Measurements from ENCODE around the gene APRT. TPM values are rescaled to one million over a fixed set of nuclear protein-coding genes. Genes with fewer than 3 reads are reported as not detected.

APRT gene
- total and polyA plus RNA-seq, 2 of the 4 experiments (the other 2 are of a cell fraction), result 40.5 to 157 TPM

DNA sequence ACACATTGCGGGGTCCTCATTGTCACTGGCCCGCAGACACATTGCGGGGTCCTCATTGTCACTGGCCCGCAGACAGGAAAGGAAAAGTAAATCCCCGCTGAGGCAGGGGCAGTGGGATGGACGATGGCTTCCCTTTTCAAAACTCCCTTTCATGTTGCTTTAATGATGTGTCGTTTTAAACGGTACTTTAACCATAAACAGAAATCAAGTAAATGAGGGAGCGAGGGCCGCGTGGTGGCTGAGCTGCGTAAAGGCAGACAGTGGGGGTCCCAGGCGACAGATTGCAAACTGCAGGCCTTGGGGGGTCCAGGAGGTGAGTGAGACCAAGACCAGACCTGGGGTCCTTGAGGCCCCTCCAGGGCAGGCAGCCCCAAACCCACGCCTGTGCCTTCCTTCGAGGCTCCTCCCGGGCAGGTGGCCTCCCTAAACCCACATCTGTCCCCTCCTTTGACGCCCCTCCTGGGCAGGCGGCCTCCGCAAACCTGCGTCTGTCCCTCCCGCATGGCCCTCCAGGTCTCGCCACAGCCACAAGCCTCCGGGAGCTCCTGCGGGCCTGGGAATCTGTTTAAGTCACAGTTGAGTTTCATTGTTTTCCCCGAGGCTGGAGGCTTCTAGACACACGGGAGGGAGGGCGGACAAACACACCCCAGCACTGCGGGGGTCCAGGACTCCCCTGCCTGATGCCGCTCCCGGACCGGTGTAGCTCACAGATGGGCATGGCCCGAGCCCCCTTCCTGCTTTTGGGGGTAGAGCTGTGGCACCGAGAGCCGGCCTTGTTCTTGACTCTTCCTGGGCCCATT is 34.1 kb downstream of the APRT start:
- H4K91ac ChIP-seq (ENCODE audit: insufficient read depth, low read depth, low read length), result no peak overlapping the region
- ChIA-PET CTCF (no interaction called here), POLR2A (ENCODE audit: unreplicated experiment) (no interaction called here)
- no peak overlapping the region for H2AK5ac ChIP-seq (ENCODE audit: low read depth, low read length)
- no peak overlapping the region for H2BK15ac ChIP-seq (ENCODE audit: low read depth, low read length)
- in situ Hi-C loops (cut with MboI; ENCODE audit: low sequenced_read_pairs), result no loop called here
- H2BK5ac ChIP-seq (ENCODE audit: low read depth, low read length, poor library complexity, severe bottlenecking), result no peak overlapping the region
- peaks cover 3% of the 10 kb centered on the region; the same call in 1 of the 2 replicates for H3K36me3 ChIP-seq (ENCODE audit: control insufficient read depth, insufficient read depth, low read length)
- peaks cover 96% of the 10 kb centered on the region for H4K20me1 ChIP-seq (ENCODE audit: insufficient read depth, low read length)
- no peak for DNase-seq
- no TSS peak for BruUV-seq (replicated peaks)
- no peak for ATAC-seq (ENCODE audit: low read depth)
- no peak overlapping the region for H3K9ac ChIP-seq (ENCODE audit: low read depth, low read length)
- no peak overlapping the region for H2BK20ac ChIP-seq (ENCODE audit: low read depth, low read length)
- no peak overlapping the region for H3K23ac ChIP-seq (ENCODE audit: low read depth, low read length)
- dilution Hi-C loops (cut with HindIII; ENCODE audit: low sequenced_read_pairs, unreplicated experiment), result no loop called here
- H3K56ac ChIP-seq (ENCODE audit: extremely low read depth, insufficient read depth, low read length), result no peak overlapping the region
- H4K8ac ChIP-seq (ENCODE audit: low read depth in 2 of 2, low read length in 2 of 2), result no peak overlapping the region
- no peak overlapping the region for H3K27ac ChIP-seq (ENCODE audit: insufficient read depth, low read length)
- H2AFZ ChIP-seq (replicated peaks; ENCODE audit: low read length, poor library complexity), result no peak overlapping the region
- H2BK120ac ChIP-seq (ENCODE audit: low read depth, low read length), result no peak overlapping the region
- TF ChIP-seq RCOR1 (IDR thresholded peaks at IDR 0.05; ENCODE audit: insufficient replicate concordance, low read length), result no peak
- TF ChIP-seq RFX5 (IDR thresholded peaks at IDR 0.05; ENCODE audit: low read depth, low read length), result no peak
- TF ChIP-seq POLR2A (IDR thresholded peaks at IDR 0.05; ENCODE audit: low read depth, low read length), result no peak
- TF ChIP-seq, protein P1, sequence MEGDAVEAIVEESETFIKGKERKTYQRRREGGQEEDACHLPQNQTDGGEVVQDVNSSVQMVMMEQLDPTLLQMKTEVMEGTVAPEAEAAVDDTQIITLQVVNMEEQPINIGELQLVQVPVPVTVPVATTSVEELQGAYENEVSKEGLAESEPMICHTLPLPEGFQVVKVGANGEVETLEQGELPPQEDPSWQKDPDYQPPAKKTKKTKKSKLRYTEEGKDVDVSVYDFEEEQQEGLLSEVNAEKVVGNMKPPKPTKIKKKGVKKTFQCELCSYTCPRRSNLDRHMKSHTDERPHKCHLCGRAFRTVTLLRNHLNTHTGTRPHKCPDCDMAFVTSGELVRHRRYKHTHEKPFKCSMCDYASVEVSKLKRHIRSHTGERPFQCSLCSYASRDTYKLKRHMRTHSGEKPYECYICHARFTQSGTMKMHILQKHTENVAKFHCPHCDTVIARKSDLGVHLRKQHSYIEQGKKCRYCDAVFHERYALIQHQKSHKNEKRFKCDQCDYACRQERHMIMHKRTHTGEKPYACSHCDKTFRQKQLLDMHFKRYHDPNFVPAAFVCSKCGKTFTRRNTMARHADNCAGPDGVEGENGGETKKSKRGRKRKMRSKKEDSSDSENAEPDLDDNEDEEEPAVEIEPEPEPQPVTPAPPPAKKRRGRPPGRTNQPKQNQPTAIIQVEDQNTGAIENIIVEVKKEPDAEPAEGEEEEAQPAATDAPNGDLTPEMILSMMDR (conservative IDR thresholded peaks at IDR 0.05; ENCODE audit: low read depth, low read length), result no peak
- no peak for TF ChIP-seq BHLHE40 (IDR thresholded peaks at IDR 0.05; ENCODE audit: low read depth, low read length)
- TF ChIP-seq NFE2L2 (IDR thresholded peaks at IDR 0.05; ENCODE audit: low read depth, low read length), result no peak
- TF ChIP-seq, protein P2, sequence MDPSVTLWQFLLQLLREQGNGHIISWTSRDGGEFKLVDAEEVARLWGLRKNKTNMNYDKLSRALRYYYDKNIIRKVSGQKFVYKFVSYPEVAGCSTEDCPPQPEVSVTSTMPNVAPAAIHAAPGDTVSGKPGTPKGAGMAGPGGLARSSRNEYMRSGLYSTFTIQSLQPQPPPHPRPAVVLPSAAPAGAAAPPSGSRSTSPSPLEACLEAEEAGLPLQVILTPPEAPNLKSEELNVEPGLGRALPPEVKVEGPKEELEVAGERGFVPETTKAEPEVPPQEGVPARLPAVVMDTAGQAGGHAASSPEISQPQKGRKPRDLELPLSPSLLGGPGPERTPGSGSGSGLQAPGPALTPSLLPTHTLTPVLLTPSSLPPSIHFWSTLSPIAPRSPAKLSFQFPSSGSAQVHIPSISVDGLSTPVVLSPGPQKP (IDR thresholded peaks at IDR 0.05; ENCODE audit: borderline replicate concordance, low read depth, low read length), result no peak
- TF ChIP-seq MAFK (IDR thresholded peaks at IDR 0.05; ENCODE audit: low read depth, low read length), result no peak
- TF ChIP-seq CHD1 (IDR thresholded peaks at IDR 0.05; ENCODE audit: low read depth, low read length), result no peak
- TF ChIP-seq, protein P3, sequence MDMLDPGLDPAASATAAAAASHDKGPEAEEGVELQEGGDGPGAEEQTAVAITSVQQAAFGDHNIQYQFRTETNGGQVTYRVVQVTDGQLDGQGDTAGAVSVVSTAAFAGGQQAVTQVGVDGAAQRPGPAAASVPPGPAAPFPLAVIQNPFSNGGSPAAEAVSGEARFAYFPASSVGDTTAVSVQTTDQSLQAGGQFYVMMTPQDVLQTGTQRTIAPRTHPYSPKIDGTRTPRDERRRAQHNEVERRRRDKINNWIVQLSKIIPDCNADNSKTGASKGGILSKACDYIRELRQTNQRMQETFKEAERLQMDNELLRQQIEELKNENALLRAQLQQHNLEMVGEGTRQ (IDR thresholded peaks at IDR 0.05; ENCODE audit: low read depth, low read length), result no peak
- no peak for TF ChIP-seq MAZ (IDR thresholded peaks at IDR 0.05; ENCODE audit: borderline replicate concordance, low read depth, low read length)
- TF ChIP-seq FOS (IDR thresholded peaks at IDR 0.05; ENCODE audit: low read depth, low read length), result no peak
- TF ChIP-seq RAD21 (IDR thresholded peaks at IDR 0.05; ENCODE audit: low read length), result no peak
- no peak for TF ChIP-seq MXI1 (IDR thresholded peaks at IDR 0.05; ENCODE audit: borderline replicate concordance, low read depth, low read length)
- TF ChIP-seq SMC3 (IDR thresholded peaks at IDR 0.05; ENCODE audit: low read depth, low read length), result no peak
- no peak overlapping the region for H3K4me3 ChIP-seq (ENCODE audit: insufficient read depth, low read depth, low read length)
- H2AK9ac ChIP-seq (replicated peaks; ENCODE audit: low read depth, low read length, poor library complexity), result peak overlapping the region; percentile 71
- H3K4ac ChIP-seq (ENCODE audit: low read depth, low read length), result no peak overlapping the region
- intact Hi-C loops (cut with micrococcal nuclease), result no loop called here
- no peak overlapping the region for H3K4me2 ChIP-seq (ENCODE audit: low read depth, low read length)
- no peak overlapping the region for H3K18ac ChIP-seq (ENCODE audit: low read depth, low read length)
- H3K9me3 ChIP-seq (ENCODE audit: control insufficient read depth, insufficient read depth, low read length), result no peaks in the 10 kb centered on the region
- no peaks in the 10 kb centered on the region for H3K27me3 ChIP-seq (ENCODE audit: control insufficient read depth, insufficient read depth, low read length)
- H3K9me1 ChIP-seq (ENCODE audit: insufficient read depth, low read length), result peaks cover 15% of the 10 kb centered on the region
- peaks cover 5 to 65% of the 10 kb centered on the region in 2 experiments; a peak in 3 of 4 replicates for H3K79me1 ChIP-seq (ENCODE audit: low read depth in 1 of 2, low read length in 2 of 2)
- WGBS, 2 experiments (ENCODE audit: extremely low coverage in 2 of 2, insufficient read length in 1 of 2), result 79% methylated on average over 19 of the region's 34 CpGs; no CpG with 5 or more reads in 1 of the 2 experiments
- H3K4me1 ChIP-seq (ENCODE audit: control insufficient read depth, insufficient read depth, low read length), result peaks cover 53% of the 10 kb centered on the region
- H3K14ac ChIP-seq (replicated peaks; ENCODE audit: low read depth, low read length), result no peak overlapping the region
- no peak overlapping the region for H4K5ac ChIP-seq (ENCODE audit: low read depth, low read length)

Measured in IMR-90 (cell line).